PC-9 (cell line): ENCODE results near the gene TMEM151B.

Experiments used
- EZH2 ChIP-seq: fragments of 200-600 bp; sonication (generic); IDR thresholded peaks from 2 replicates; pipeline ENCODE4 v1.8.0; 2017; ENCODE audit warnings: antibody characterized with exemption, low read depth
- TF ChIP-seq, protein P1 (sequence below): fragments of 200-600 bp; sonication (generic); conservative IDR thresholded peaks from 2 replicates; pipeline ENCODE4 v1.6.1; 2017; ENCODE audit warnings: mixed run types, antibody characterized with exemption, mild to moderate bottlenecking, moderate library complexity

DNA sequence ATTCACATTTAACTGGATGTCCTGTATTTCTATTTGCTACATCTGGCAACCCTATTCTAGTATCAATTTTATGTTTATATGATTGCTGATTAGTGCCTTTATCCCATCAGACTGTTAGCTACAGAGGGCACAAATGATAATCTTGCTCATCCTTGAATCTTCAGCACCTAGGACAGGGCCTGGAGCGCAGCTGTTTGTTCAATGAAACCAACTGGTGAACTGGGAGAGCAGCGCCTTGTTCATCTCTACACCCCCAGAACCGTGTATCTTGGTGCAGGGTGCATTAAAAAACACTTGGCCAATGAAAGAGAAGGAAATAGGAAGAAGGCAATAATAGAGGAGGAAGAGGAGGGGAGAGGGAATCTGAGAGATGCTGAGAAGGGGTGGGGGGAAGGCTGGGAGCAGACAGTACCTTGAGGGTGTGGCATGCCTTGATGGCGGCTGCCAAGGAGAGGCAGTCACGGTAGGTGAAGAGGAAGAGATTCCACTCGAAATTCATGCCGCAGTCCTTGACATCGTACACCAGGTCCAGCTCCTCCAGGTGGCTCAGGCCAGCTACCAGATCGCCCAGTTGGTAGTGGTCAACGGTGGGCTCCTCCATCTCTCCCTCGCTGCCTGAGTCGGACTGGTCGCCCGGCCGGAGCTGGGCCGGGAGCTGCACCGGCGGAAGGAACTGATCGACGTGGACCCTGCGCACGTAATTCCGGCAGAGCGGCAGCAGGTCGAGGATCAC, 15.5 kb downstream of the TMEM151B start:
- TF ChIP-seq, protein P1, sequence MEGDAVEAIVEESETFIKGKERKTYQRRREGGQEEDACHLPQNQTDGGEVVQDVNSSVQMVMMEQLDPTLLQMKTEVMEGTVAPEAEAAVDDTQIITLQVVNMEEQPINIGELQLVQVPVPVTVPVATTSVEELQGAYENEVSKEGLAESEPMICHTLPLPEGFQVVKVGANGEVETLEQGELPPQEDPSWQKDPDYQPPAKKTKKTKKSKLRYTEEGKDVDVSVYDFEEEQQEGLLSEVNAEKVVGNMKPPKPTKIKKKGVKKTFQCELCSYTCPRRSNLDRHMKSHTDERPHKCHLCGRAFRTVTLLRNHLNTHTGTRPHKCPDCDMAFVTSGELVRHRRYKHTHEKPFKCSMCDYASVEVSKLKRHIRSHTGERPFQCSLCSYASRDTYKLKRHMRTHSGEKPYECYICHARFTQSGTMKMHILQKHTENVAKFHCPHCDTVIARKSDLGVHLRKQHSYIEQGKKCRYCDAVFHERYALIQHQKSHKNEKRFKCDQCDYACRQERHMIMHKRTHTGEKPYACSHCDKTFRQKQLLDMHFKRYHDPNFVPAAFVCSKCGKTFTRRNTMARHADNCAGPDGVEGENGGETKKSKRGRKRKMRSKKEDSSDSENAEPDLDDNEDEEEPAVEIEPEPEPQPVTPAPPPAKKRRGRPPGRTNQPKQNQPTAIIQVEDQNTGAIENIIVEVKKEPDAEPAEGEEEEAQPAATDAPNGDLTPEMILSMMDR = no peak
- no peak for TF ChIP-seq EZH2
